Right hindlimb (tissue), 1 donor: ENCODE results near the gene YEATS2.
"Not testable (repeated sequence)": the region's sequence is repeated elsewhere in the genome, so short reads cannot be mapped to it uniquely, and the experiment has no call there.

Experiments used
- DNase-seq: peaks from one replicate; pipeline ENCODE4 v3.0.0-alpha.2; 2018

The YEATS2 gene

GRCh38 chr3:183779896-183780465 lies 82.4 kb downstream of the YEATS2 start:
- DNase-seq, result no peak

GRCh38 chr3:183781246-183781645 lies 83.6 kb downstream of the YEATS2 start:
- DNase-seq, result no peak

- no peak for DNase-seq
Observed at GRCh38 chr3:183782576-183783276, 85.1 kb downstream of the YEATS2 start.

- DNase-seq, result not testable (repeated sequence)
Observed at GRCh38 chr3:183784503-183784902, 86.9 kb downstream of the YEATS2 start.

GRCh38 chr3:183789826-183790225 lies 92.2 kb downstream of the YEATS2 start:
- no peak for DNase-seq

GRCh38 chr3:183790700-183791099 lies 93.1 kb downstream of the YEATS2 start:
- no peak for DNase-seq

- DNase-seq, result no peak
Observed at GRCh38 chr3:183792976-183793375, 95.4 kb downstream of the YEATS2 start.

- no peak for DNase-seq
Observed at GRCh38 chr3:183794452-183794851, 96.9 kb downstream of the YEATS2 start.

- DNase-seq, result no peak
Observed at GRCh38 chr3:183796372-183796771, 98.8 kb downstream of the YEATS2 start.

GRCh38 chr3:183797996-183798395 lies 100.4 kb downstream of the YEATS2 start:
- no peak for DNase-seq

GRCh38 chr3:183799461-183799860 lies 101.9 kb downstream of the YEATS2 start:
- no peak for DNase-seq

- peak; percentile 54 for DNase-seq
Observed at GRCh38 chr3:183800243-183800863, 102.8 kb downstream of the YEATS2 start.

GRCh38 chr3:183801601-183802000 lies 104.0 kb downstream of the YEATS2 start:
- no peak for DNase-seq

- DNase-seq, result no peak
Observed at GRCh38 chr3:183802989-183803388, 105.4 kb downstream of the YEATS2 start.

GRCh38 chr3:183807209-183807728 lies 109.7 kb downstream of the YEATS2 start:
- no peak for DNase-seq

- no peak for DNase-seq
Observed at GRCh38 chr3:183807881-183808280, 110.3 kb downstream of the YEATS2 start.

GRCh38 chr3:183808355-183808754 lies 110.8 kb downstream of the YEATS2 start:
- DNase-seq, result no peak

- no peak for DNase-seq
Observed at GRCh38 chr3:183809270-183809669, 111.7 kb downstream of the YEATS2 start.

- no peak for DNase-seq
Observed at GRCh38 chr3:183810643-183811594, 113.3 kb downstream of the YEATS2 start.

GRCh38 chr3:183811638-183812037 lies 114.0 kb downstream of the YEATS2 start:
- DNase-seq, result no peak

- DNase-seq, result no peak
Observed at GRCh38 chr3:183812761-183813445, 115.3 kb downstream of the YEATS2 start.

- DNase-seq, result no peak
Observed at GRCh38 chr3:183814240-183814639, 116.6 kb downstream of the YEATS2 start.
